MCF 10A (cell line): ENCODE measurements around the gene RNF11. TPM values are rescaled to one million over a fixed set of nuclear protein-coding genes. Genes with fewer than 3 reads are reported as not detected.

Experiments
- BruUV-seq: library from RNA; stranded (reverse); fragments of 400-500 nt; replicated peaks from 2 replicates; lab custom pipeline; 2021; lab: Mats Ljungman, UMichigan
- CTCF ChIA-PET: fragments of 300-600 bp; sonication (Branson Sonifier 250); formaldehyde crosslinking; extraction: SDS; loops from one replicate; lab custom pipeline; 2021; ENCODE audit warnings: antibody characterized with exemption, inconsistent platforms; lab: Yijun Ruan, JAX
- POLR2A ChIA-PET: fragments of 300-600, 350-650 bp; sonication (Branson Sonifier 250); formaldehyde crosslinking; extraction: SDS; loops from one replicate; lab custom pipeline; 2020; ENCODE audit warnings: antibody characterized with exemption, inconsistent platforms; lab: Yijun Ruan, JAX
- DNase-seq: peaks from one replicate; pipeline ENCODE4 v3.0.0-alpha.2; 2018; ENCODE audit not compliant: unreplicated experiment
- H3K27ac Mint-ChIP-seq: one replicate; pipeline ENCODE4 v1.8.0; 2022; ENCODE audit warnings: mild to moderate bottlenecking, low read depth, mixed read lengths; ENCODE audit not compliant: unreplicated experiment
- H3K27me3 Mint-ChIP-seq: one replicate; pipeline ENCODE4 v1.8.0; 2022; ENCODE audit warnings: mixed read lengths; ENCODE audit not compliant: insufficient read depth, unreplicated experiment
- H3K36me3 Mint-ChIP-seq: one replicate; pipeline ENCODE4 v1.8.0; 2022; ENCODE audit warnings: mild to moderate bottlenecking, moderate library complexity, mixed read lengths; ENCODE audit not compliant: insufficient read depth, unreplicated experiment
- H3K4me1 Mint-ChIP-seq: one replicate; pipeline ENCODE4 v1.8.0; 2022; ENCODE audit warnings: mixed read lengths; ENCODE audit not compliant: insufficient read depth, unreplicated experiment
- H3K4me3 Mint-ChIP-seq: one replicate; pipeline ENCODE4 v1.8.0; 2022; ENCODE audit warnings: mild to moderate bottlenecking, moderate library complexity, mixed read lengths; ENCODE audit not compliant: unreplicated experiment
- H3K9me3 Mint-ChIP-seq: one replicate; pipeline ENCODE4 v1.8.0; 2022; ENCODE audit warnings: mixed read lengths; ENCODE audit not compliant: unreplicated experiment
- CTCF ChIP-seq: fragments of 200-600 bp; IDR thresholded peaks from one replicate; pipeline ENCODE4 v1.8.0; 2022; ENCODE audit warnings: antibody characterized with exemption, mild to moderate bottlenecking; ENCODE audit not compliant: unreplicated experiment
- intact Hi-C: fragments of 100-400 bp; cut with micrococcal nuclease; formaldehyde crosslinking; loops from 2 replicates; pipeline ENCODE4 v1.14.1; 2022
- total RNA-seq: library from RNA; stranded (reverse); gene quantifications from 2 replicates; pipeline ENCODE4 v1.2.3, GENCODE V29; 2022

RNF11 gene
- total RNA-seq, 1 experiment from 2014 or later: 73.1 TPM

GRCh38 chr1:51299981-51300670 is 64.1 kb downstream of the RNF11 start:
- Mint-ChIP-seq H3K36me3 (no peaks in the 10 kb centered on the region), H3K27me3 (no peaks in the 10 kb centered on the region), H3K4me1 (peaks cover 13% of the 10 kb centered on the region), H3K27ac (no peak overlapping the region), H3K4me3 (no peak overlapping the region), H3K9me3 (no peaks in the 10 kb centered on the region)
- CTCF ChIA-PET: interaction anchor here (0.6 to 5.7 kb wide), 3 partner anchors 62 to 118 kb away, joined by 3 to 69 read pairs (median 3); no protein-coding TSS in a partner anchor
- BruUV-seq: no TSS peak
- intact Hi-C loops: loop anchor here (10.0 kb wide), 3 partner anchors 65 to 935 kb away; partner anchors contain the start of gene RNF11
- DNase-seq: no peak
- TF ChIP-seq CTCF: no peak
- POLR2A ChIA-PET: interaction anchor here (1.1 kb wide), 1 partner anchor 39 kb away, joined by 3 read pairs; no protein-coding TSS in a partner anchor

DNA sequence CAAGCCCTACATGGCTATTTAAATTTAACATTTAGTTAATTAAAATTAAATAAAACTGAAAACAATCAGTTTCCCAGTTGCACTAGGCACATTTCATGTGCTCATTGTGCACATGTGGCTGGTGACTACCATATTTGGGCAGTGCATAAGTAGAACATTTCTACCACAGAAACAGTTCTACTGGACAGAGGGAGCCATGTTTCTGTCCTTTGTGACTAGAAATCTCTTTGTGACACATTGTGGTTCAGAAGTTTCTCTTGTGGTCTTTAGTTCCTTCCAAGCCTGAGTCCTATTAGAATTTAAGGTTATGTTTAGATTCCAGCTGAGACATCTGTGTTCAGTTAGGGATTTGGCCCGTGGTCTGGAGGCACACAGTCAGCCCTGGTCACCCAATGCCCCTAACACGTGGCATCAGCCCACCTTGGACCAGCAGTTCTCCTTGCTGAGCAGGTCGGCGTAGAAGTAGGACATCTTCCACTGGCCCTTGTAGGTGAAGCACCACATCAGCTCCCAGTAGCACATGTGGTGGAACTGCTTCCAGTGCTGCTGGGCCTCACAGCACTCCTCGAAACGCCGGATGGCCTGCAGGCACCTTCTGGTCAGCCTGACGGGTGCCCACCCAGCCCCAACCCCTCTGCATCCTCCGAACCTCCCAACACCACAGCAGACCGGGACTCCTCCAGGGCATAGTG is 65.2 kb downstream of the RNF11 start:
- no peaks in the 10 kb centered on the region for H3K9me3 Mint-ChIP-seq
- no peak overlapping the region for H3K27ac Mint-ChIP-seq
- H3K4me3 Mint-ChIP-seq: no peak overlapping the region
- no peak for DNase-seq
- ChIA-PET CTCF (no interaction called here), POLR2A (interaction anchor here (0.6 to 1.1 kb wide), 2 partner anchors 18 to 40 kb away, joined by 3 read pairs; no protein-coding TSS in a partner anchor)
- H3K36me3 Mint-ChIP-seq: no peaks in the 10 kb centered on the region
- no TSS peak for BruUV-seq
- peaks cover 13% of the 10 kb centered on the region for H3K4me1 Mint-ChIP-seq
- TF ChIP-seq CTCF: no peak
- intact Hi-C loops: no loop called here
- H3K27me3 Mint-ChIP-seq: no peaks in the 10 kb centered on the region

DNA sequence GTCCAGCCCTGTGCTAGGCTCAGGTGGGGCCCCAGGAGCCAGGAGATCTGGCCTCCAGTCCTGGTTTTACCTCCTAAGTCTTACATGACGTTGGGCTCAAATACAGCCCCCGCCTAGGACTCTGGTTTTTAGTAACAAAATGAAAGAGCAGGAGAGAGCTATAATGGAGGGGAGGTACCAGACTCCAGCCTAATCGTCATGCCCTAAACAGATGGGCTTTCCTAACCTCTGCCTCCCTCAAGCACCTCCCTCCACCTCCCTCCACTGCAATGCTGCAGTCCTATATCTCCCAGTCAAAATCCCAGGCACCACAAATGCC is 65.7 kb downstream of the RNF11 start:
- no peak overlapping the region for H3K4me3 Mint-ChIP-seq
- H3K36me3 Mint-ChIP-seq: no peaks in the 10 kb centered on the region
- H3K27me3 Mint-ChIP-seq: no peaks in the 10 kb centered on the region
- no peak for TF ChIP-seq CTCF
- CTCF ChIA-PET: no interaction called here
- POLR2A ChIA-PET: no interaction called here
- no peak overlapping the region for H3K27ac Mint-ChIP-seq
- no peaks in the 10 kb centered on the region for H3K9me3 Mint-ChIP-seq
- intact Hi-C loops: no loop called here
- DNase-seq: no peak
- peaks cover 10% of the 10 kb centered on the region for H3K4me1 Mint-ChIP-seq
- BruUV-seq: no TSS peak

DNA sequence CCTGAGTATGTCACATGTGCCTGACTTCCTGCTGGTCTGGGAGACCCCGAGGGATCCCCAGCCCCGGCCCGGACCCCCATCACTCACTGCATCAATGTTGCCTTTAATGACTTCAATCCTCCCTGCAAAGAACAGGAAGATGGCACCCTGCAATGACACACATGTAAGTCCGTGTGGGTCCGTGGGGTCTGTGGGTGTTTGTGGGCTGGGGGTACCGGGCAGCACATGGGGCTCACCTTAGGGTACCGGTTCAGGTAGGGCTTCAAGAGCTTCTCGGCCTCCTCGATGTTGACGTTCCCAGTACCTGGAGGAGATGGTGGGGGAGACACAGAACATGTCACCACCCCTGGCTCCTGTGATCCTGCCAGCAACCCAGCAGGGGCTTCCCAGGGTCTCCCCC is 66.2 kb downstream of the RNF11 start:
- CTCF ChIA-PET: interaction anchor here (0.7 kb wide), 1 partner anchor 10 kb away, joined by 3 read pairs; no protein-coding TSS in a partner anchor
- Mint-ChIP-seq H3K36me3 (no peaks in the 10 kb centered on the region), H3K4me3 (no peak overlapping the region), H3K27ac (no peak overlapping the region), H3K9me3 (no peaks in the 10 kb centered on the region), H3K4me1 (peaks cover 7% of the 10 kb centered on the region), H3K27me3 (no peaks in the 10 kb centered on the region)
- intact Hi-C loops: no loop called here
- POLR2A ChIA-PET: no interaction called here
- no TSS peak for BruUV-seq
- TF ChIP-seq CTCF: no peak
- DNase-seq: no peak
